GM18873 (cell line): ENCODE results near the gene KLRB1.
"Not testable (repeated sequence)": the region's sequence is repeated elsewhere in the genome, so short reads cannot be mapped to it uniquely, and the experiment has no call there.

Experiments
- ATAC-seq: cut with Tn5 transposase; IDR thresholded peaks from one replicate; pipeline ENCODE4 v1.9.1; 2021; ENCODE audit warnings: mild to moderate bottlenecking, moderate library complexity, moderate number of reproducible peaks; ENCODE audit not compliant: unreplicated experiment, low FRiP score

The KLRB1 gene

GRCh38 chr12:9545489-9545888 lies 62.2 kb downstream of the KLRB1 start:
- not testable (repeated sequence) for ATAC-seq
